Heart right ventricle (tissue), 16 donors: ENCODE measurements around the gene CHRNA9. TPM values are rescaled to one million over a fixed set of nuclear protein-coding genes. Genes with fewer than 3 reads are reported as not detected.

ENCODE experiments used
- ATAC-seq, 8 donors: fragments of 200-7000 bp; cut with Tn5 transposase; one replicate each; pipeline ENCODE4 v1.9.1; 2020; ENCODE audit warnings: mild to moderate bottlenecking in 8 of 8, moderate library complexity in 8 of 8, moderate number of reproducible peaks in 1 of 8
- DNase-seq, 2 donors: peaks; one replicate each; pipeline ENCODE4 v3.0.0-alpha.2; 2020
- H3K27ac ChIP-seq, 10 donors: fragments of 200-600 bp; sonication (generic) in 2 of 10; one replicate each; pipeline versions ENCODE4 v1.5.0 to v1.8.0; 2020 to 2022; ENCODE audit warnings: mild to moderate bottlenecking in 3 of 10
- H3K27me3 ChIP-seq, 7 donors: fragments of 200-600 bp; one replicate each; pipeline ENCODE4 v1.8.0; 2021 to 2022; ENCODE audit warnings: mild to moderate bottlenecking in 2 of 7
- H3K36me3 ChIP-seq, 9 donors: fragments of 200-600 bp; sonication (generic) in 1 of 9; one replicate each; pipeline versions ENCODE4 v1.5.0 to v1.8.0; 2020 to 2022; ENCODE audit warnings: mild to moderate bottlenecking in 2 of 9
- H3K4me1 ChIP-seq, 9 donors: fragments of 200-600 bp; sonication (generic) in 1 of 9; one replicate each; pipeline versions ENCODE4 v1.5.0 to v1.8.0; 2020 to 2022; ENCODE audit warnings: mild to moderate bottlenecking in 4 of 9
- H3K4me3 ChIP-seq, 10 donors: fragments of 200-600 bp; sonication (generic) in 2 of 10; one replicate each; pipeline versions ENCODE4 v1.5.0 to v1.8.0; 2020 to 2022; ENCODE audit warnings: mild to moderate bottlenecking in 7 of 10, moderate library complexity in 2 of 10
- H3K9me3 ChIP-seq, 11 donors: fragments of 200-600 bp in 10 of 11; sonication (generic) in 2 of 11; one replicate each; pipeline versions ENCODE4 v1.5.0 to v1.8.0; 2013 to 2022; ENCODE audit warnings: mild to moderate bottlenecking in 2 of 11, control low read depth in 1 of 11, moderate library complexity in 1 of 11
- CTCF ChIP-seq, 9 donors: fragments of 200-600 bp; sonication (generic) in 2 of 9; IDR thresholded peaks; one replicate each; pipeline versions ENCODE4 v1.5.0 to v1.8.0; 2021 to 2022; ENCODE audit warnings: antibody characterized with exemption in 9 of 9, mild to moderate bottlenecking in 5 of 9, moderate library complexity in 1 of 9
- WGBS, 2 donors: extraction: QIAGEN DNeasy Blood & Tissue Kit; methylation state at CpG; one replicate each; pipeline ENCODE4 v1.1.7; 2013; ENCODE audit warnings: inconsistent platforms in 1 of 2; 5-methylcytosine and 5-hydroxymethylcytosine counted together
- intact Hi-C, 10 donors: fragments of 100-400 bp; cut with DNase I; formaldehyde crosslinking; loops; one replicate each; pipeline versions ENCODE4 v1.11.1 to v1.14.2; 2022
- polyA plus RNA-seq, 2 donors: library from polyadenylated mRNA; stranded (reverse); fragments of 200-250 nt; gene quantifications; one replicate each; pipeline ENCODE4 v1.2.3, GENCODE V29; 2013
- total RNA-seq, 10 donors: library from RNA; stranded (reverse); fragmentation: NEBNext Ultra II Directional in 3 of 10; extraction: Animal tissue kit (Norgen Biotek cat#: 25700) in 3 of 10; gene quantifications; one replicate each; pipeline versions ENCODE4 v1.2.1 to v1.2.4, GENCODE V29; 2021 to 2023
- donor health status: Arrhythmogenic right ventricular cardiomyopathy.
- donor health status: ischemic (EF 13 %, LVEDD 7.1; RV severe dilation, severe dysfunction).
- donor health status: healthy with polysubstance abuse.
- donor health status: DM: no; HTN: yes; CAD: no.
- donor health status: DM: no; HTN: no; CAD: no.
- donor health status: ischemic (EF 25% LVEDD 6.9; RV normal size, moderate dysfunction).
- donor health status: ischemic (EF 25% LVEDD 5.7; RV mildly dilated, moderate dysfunction).
- donor health status: healthy.
- donor health status: DM: yes; HTN: yes; CAD: no.
- donor health status: Ischemic cardiomyopathy.
- donor health status: ischemic (EF 35%, LVEDD 5.7; RV mildly dilated, moderate dysfunction).
- donor health status: nonischemic (EF 11% LVEDD 7.7; RV severe dilation, severe dysfunction).
- donor health status: DM: yes; HTN: yes; CAD: no.
- donor health status: PGD.
- donor health status: ischemic (EF 29% LVEDD 5.4; RV normal size, mild dysfunction).
- donor health status: nonischemic (EF 23%, LVEDD 6.1; RV moderate dilation, normal function).

CHRNA9 gene
- total and polyA plus RNA-seq, 12 donors: not detected

- WGBS, 2 donors: 60 to 73% methylated on average over 7 of the region's 7 CpGs
Observed at GRCh38 chr4:40330536-40330935, 4.6 kb upstream of the CHRNA9 start.

DNA sequence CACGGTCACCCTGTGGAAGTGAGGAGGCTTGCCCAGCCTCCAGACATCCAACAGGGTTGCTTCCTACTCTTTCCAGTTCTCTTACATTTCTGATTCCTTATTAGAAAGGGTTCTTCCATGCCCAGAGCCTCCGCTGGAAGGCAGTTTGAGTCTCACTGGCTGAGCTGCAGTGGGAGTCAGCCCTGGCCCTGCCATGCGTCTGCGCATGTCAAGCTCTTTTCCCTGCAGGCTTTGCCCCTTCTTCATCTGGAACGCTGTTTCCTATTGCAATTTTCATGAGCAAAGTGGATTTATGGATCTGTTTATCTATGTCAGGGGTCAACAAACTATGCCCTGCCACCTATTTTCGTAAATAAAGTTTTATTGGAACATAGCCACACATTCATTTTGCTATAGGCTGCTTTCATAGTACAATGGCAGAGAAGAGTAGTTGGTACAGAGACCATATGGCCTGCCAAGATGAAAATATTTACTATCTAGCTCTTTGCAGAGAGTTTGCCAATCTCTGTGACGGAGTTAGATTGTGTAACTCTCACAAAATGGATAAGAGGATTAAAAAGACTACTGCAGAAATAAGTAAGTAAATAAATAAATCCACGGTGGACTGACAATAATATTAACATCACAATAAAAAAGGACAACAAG lies 3.9 kb upstream of the CHRNA9 start:
- H3K4me1 ChIP-seq: peaks cover 0 to 7% (median 0%) of the 10 kb centered on the region in 9 donors
- ATAC-seq: no peak
- no peaks in the 10 kb centered on the region for H3K36me3 ChIP-seq
- intact Hi-C loops: no loop called here
- DNase-seq: no peak
- H3K27me3 ChIP-seq: peaks cover 0 to 26% (median 7%) of the 10 kb centered on the region in 7 donors
- 73 to 85% methylated on average over 8 of the region's 8 CpGs for WGBS, 2 donors
- no peak overlapping the region for H3K27ac ChIP-seq
- H3K9me3 ChIP-seq: no peaks in the 10 kb centered on the region
- no peak for TF ChIP-seq CTCF (IDR thresholded peaks at IDR 0.05)
- no peak overlapping the region for H3K4me3 ChIP-seq

More at GRCh38 chr4:40330536-40330935, 4.6 kb upstream of the CHRNA9 start:
- ATAC-seq: no peak
- no peak overlapping the region for H3K4me3 ChIP-seq
- no peaks in the 10 kb centered on the region for H3K36me3 ChIP-seq
- peaks cover 0 to 7% (median 0%) of the 10 kb centered on the region in 9 donors for H3K4me1 ChIP-seq
- no peak overlapping the region for H3K27ac ChIP-seq
- intact Hi-C loops: no loop called here
- DNase-seq: no peak
- H3K9me3 ChIP-seq: no peaks in the 10 kb centered on the region
- H3K27me3 ChIP-seq: peaks cover 0 to 20% (median 3%) of the 10 kb centered on the region in 7 donors
- no peak for TF ChIP-seq CTCF (IDR thresholded peaks at IDR 0.05)

DNA sequence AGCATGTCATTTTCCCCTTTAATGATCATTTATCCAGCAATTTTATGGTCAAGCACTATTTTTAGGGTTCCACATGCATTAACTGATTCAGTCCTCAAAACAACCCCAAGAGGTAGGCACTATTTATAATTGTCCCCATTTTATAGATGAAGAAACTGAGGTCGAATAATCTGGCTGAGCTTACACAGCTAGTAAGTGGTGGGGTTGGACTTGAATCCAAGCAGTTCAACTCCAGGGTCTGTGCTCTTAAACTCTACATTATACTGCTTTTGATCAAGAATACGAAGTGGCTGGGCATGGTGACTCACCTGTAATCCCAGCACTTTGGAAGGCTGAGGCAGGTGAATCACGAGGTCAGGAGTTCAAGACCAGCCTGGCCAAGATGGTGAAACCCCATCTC lies 3.2 kb upstream of the CHRNA9 start:
- 90 to 92% methylated on average over 3 of the region's 3 CpGs for WGBS, 2 donors

DNA sequence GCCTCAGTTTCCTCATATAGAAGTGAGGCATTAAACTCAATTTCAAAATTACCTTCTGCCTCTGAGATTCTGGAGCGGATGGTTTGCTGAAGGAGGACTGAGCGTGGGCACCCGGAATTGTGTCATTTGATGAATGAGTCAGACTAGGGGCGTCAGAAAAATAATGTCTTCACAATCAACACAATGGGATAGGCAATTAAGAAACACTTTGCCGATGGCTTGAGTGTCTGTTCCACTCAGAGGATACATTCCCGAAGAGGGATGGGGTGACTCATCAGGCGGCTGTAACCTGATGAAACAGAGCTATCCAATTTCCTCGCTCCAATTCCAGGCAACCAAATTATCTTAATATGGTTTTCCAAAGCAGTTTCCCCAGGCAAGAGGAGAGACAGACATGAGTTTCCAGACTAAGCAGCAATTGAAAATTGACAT lies 1.2 kb upstream of the CHRNA9 start:
- H3K27me3 ChIP-seq: peaks cover 0 to 35% (median 7%) of the 10 kb centered on the region in 7 donors
- H3K4me1 ChIP-seq: no peaks in the 10 kb centered on the region
- WGBS, 2 donors: 74 to 76% methylated on average over 8 of the region's 8 CpGs
- ATAC-seq (no peak), DNase-seq (no peak)
- intact Hi-C loops: no loop called here
- no peak overlapping the region for H3K4me3 ChIP-seq
- no peaks in the 10 kb centered on the region for H3K36me3 ChIP-seq
- H3K27ac ChIP-seq: no peak overlapping the region
- no peak for TF ChIP-seq CTCF (IDR thresholded peaks at IDR 0.05)
- no peaks in the 10 kb centered on the region for H3K9me3 ChIP-seq

More for the DNA sequence above, 3.2 kb upstream of the CHRNA9 start:
- DNase-seq (no peak), ATAC-seq (no peak)
- H3K9me3 ChIP-seq: no peaks in the 10 kb centered on the region
- no peak overlapping the region for H3K4me3 ChIP-seq
- H3K4me1 ChIP-seq: peaks cover 0 to 7% (median 0%) of the 10 kb centered on the region in 9 donors
- no peaks in the 10 kb centered on the region for H3K36me3 ChIP-seq
- TF ChIP-seq CTCF (IDR thresholded peaks at IDR 0.05): no peak
- H3K27ac ChIP-seq: no peak overlapping the region
- intact Hi-C loops: no loop called here
- peaks cover 0 to 31% (median 7%) of the 10 kb centered on the region in 7 donors for H3K27me3 ChIP-seq
